GM19395 (cell line): ENCODE measurements around the gene NAA11.

Experiments used
- ATAC-seq: cut with Tn5 transposase; IDR thresholded peaks from one replicate; pipeline ENCODE4 v1.9.1; 2021; ENCODE audit warnings: mild to moderate bottlenecking, moderate library complexity; ENCODE audit not compliant: unreplicated experiment

Gene NAA11

DNA sequence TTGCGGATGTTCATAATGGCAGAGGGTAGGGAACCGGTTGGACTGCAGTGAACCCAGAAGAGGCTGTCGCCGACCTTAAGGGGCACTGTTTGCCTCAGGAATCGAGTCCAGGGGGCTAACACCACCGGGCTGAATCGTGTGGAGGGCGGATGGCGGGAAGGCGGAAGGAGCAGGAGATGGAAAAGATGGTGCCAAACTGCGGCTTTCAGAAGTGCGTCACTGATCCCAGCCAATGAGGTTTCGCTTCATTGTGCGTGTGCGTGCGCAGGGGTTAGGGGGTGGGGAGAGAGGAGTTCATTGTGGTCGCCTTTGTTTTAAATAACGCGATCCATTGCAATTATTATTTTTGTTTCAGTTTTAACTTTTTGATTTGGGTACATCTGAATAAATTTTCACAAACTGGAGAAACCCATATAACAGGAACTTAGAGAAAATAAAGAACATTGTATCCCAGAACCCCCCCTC lies at the start of gene NAA11:
Gene NAA11, minus strand, starts transcription at position 198 of the 465 bp plus-strand sequence. Its CDS starts 184 bp downstream, at position 14.
- ATAC-seq, result no peak

- ATAC-seq, result no peak
Measured at GRCh38 chr4:79370026-79370425, 44.2 kb upstream of the NAA11 start.

- ATAC-seq, result no peak
Measured at GRCh38 chr4:79367096-79367495, 41.2 kb upstream of the NAA11 start.

DNA sequence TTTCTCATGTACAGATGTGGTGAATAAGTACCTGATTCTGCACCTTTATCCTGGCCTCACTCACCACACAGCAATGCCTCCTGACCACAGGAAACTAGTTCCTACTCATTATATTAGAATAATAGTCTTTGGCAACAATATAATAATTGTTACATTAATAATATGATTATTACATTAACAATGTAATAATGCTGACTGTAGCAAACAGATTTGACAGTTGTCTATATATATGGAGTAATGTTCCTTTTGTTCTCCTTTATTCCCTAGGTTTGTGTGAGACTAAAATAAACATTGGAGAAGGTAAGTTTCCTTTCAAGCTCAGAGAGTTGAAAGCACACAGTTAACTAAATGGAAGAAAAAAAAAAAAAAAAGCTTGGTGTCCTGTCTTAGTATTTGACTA lies 40.6 kb upstream of the NAA11 start:
- no peak for ATAC-seq

GRCh38 chr4:79364061-79364460 lies 38.2 kb upstream of the NAA11 start:
- ATAC-seq, result no peak

GRCh38 chr4:79362626-79363025 lies 36.8 kb upstream of the NAA11 start:
- ATAC-seq, result no peak

GRCh38 chr4:79360006-79360405 lies 34.1 kb upstream of the NAA11 start:
- no peak for ATAC-seq

DNA sequence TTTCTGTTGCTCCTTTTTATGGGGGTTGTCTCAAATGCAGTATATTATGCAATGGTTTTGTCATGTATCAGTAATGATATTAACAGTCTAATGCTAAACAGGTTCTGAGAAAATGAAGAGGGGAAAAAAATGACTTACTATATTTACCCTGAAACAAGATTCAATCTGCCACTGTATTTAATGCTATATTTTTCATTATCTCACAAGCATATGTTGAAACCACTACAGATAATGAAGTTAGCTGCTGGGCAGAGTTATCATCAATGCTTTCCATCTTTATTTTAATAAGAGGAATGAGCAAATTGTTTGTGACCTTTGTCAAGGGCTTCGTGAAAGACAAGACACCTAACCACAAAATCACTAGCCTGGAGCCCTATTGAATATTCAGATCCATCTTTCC lies 32.6 kb upstream of the NAA11 start:
- ATAC-seq, result no peak

- no peak for ATAC-seq
Measured at GRCh38 chr4:79357365-79357764, 31.5 kb upstream of the NAA11 start.

DNA sequence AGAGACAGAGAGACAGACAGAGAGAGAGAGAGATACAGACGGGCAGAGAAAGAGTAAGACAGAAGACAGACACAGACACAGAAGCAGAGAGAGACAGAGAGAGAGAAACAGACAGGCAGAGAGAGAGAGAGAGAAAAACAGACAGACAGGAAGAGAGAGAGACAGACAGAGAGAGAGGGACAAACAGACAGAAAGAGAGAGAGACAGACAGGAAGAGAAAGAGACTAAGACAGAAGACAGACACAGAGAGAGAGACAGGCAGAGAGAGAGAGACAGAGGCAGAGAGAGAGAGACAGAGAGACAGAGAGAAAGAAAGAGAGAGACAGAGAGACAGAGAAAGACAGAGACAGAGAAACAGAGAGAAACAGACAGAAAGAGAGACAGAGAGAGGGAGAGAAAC lies 27.2 kb upstream of the NAA11 start:
- no peak for ATAC-seq

GRCh38 chr4:79348405-79348804 lies 22.5 kb upstream of the NAA11 start:
- no peak for ATAC-seq

DNA sequence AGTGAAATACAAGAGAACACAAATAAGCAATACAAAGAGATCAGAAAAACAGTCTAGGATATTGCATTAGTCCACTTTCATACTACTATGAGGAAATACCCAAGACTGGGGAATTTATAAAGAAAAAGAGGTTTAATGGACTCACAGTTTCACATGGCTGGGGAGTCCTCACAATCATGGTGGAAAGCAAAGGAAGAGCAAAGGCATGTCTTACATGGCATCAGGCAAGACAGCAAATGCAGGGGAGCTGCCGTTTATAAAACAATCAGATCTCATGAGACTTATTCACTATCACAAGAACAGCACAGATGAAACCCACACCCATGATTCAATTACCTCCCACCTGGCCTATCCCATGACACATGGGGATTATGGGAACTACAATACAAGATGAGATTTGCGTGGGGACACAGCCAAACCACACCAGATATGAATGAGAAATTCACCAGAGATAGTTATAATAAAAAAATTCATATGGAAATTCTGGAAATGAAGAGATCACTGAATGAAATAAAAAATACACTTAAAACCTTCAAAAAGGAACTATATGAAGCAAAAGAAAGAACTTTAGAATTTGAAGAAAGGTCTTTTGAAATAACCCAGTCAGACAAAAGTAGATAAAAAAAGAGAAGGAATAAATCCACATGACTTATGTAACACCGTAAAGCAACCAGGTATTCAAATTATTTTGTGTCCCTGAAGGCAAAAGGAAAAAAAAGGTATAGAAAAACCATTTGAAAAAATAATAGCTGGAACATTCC lies 16.2 kb upstream of the NAA11 start:
- no peak for ATAC-seq

DNA sequence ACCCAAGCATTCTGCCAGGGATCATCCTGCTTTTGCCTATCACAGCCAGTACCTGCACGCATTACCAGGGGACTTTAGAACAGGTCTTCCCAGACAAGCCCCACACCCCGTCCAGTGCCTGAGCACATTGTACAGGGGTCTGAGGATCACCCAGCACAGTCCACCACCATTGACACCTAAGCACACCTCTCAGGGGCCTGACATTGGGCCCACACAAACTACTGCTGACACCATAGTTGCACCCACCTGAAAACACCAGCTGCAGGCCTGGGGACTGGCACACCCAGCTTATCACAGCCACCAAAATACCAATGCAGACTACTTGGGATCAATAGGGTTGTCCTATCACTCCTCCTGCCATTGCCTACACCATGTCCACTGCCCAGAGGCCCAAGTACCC lies 14.7 kb upstream of the NAA11 start:
- ATAC-seq, result no peak

- ATAC-seq, result peak; percentile 62
Measured at GRCh38 chr4:79338148-79338547, 12.3 kb upstream of the NAA11 start.

GRCh38 chr4:79334783-79335182 lies 8.9 kb upstream of the NAA11 start:
- no peak for ATAC-seq

DNA sequence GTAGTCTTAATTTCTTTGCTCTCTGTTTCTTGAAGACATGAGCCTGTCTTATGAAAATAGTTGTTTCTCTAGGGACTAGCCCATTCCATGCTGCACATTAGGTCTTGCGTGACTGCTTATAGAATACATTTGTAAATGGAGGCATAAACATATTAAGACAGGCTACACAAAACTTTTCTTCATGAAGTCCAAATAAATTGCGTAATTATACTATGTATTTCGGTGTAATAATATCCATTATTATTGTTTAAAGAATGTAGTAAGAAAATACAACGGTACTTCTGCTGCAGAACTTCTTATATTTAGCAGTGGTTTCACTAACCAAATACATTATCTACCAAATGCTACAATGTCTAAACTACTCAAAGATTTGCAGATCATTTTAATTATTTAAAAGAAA lies 8.5 kb upstream of the NAA11 start:
- no peak for ATAC-seq

- ATAC-seq, result no peak
Measured at GRCh38 chr4:79331126-79331876, 5.4 kb upstream of the NAA11 start.

DNA sequence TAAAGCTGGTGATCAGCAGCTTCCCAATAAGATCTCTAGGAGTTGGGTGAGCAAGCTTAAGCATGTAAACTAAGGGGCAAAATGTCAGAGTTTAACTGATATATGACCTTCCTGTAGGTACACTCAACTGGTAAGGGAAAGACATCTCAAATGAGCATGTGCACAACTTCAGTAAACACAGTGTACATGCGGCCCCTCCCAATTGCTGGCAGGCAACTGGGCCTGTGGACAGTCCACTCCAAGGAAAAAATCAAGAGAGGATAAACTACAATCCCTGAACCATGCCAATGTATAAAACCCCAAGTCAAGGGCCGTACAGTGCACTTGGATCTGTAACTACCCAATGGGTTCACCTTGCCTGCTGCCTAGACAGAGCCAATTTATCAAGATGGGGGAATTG lies 4.9 kb upstream of the NAA11 start:
- no peak for ATAC-seq

- no peak for ATAC-seq
Measured at GRCh38 chr4:79325436-79325835, 425 bp downstream of the NAA11 start.

- ATAC-seq, result no peak
Measured at GRCh38 chr4:79319975-79320374, 5.9 kb downstream of the NAA11 start.

- ATAC-seq, result no peak
Measured at GRCh38 chr4:79317711-79318110, 8.2 kb downstream of the NAA11 start.

GRCh38 chr4:79315891-79316290 lies 10.0 kb downstream of the NAA11 start:
- ATAC-seq, result no peak
